GM06990 (cell line): ENCODE results near the gene GRAMD4.

Experiments
- DNase-seq: peaks from one replicate; pipeline ENCODE4 v3.0.0-alpha.2; 2011; ENCODE audit not compliant: insufficient read length; ENCODE audit errors: extremely low read depth
- H3K27me3 ChIP-seq: replicated peaks from 2 replicates; pipeline ENCODE4 v1.6.0; 2011; ENCODE audit warnings: low read length; ENCODE audit not compliant: control insufficient read depth, insufficient read depth
- H3K36me3 ChIP-seq: 2 replicates; pipeline ENCODE4 v1.5.1; 2011; ENCODE audit warnings: low read length; ENCODE audit not compliant: control insufficient read depth, insufficient read depth
- H3K4me3 ChIP-seq: replicated peaks from 2 replicates; pipeline ENCODE4 v1.5.1; 2011; ENCODE audit warnings: low read depth, mild to moderate bottlenecking, control low read depth, low read length
- TF ChIP-seq, protein P1 (sequence below): IDR thresholded peaks from 2 replicates; pipeline ENCODE4 v1.5.1; 2011; ENCODE audit warnings: low read length, control low read depth, mild to moderate bottlenecking, inconsistent platforms; ENCODE audit not compliant: insufficient read depth, poor library complexity, severe bottlenecking

GRAMD4 gene

GRCh38 chr22:46574993-46575910 is 44.9 kb upstream of the GRAMD4 start:
- H3K4me3 ChIP-seq = no peak overlapping the region

DNA sequence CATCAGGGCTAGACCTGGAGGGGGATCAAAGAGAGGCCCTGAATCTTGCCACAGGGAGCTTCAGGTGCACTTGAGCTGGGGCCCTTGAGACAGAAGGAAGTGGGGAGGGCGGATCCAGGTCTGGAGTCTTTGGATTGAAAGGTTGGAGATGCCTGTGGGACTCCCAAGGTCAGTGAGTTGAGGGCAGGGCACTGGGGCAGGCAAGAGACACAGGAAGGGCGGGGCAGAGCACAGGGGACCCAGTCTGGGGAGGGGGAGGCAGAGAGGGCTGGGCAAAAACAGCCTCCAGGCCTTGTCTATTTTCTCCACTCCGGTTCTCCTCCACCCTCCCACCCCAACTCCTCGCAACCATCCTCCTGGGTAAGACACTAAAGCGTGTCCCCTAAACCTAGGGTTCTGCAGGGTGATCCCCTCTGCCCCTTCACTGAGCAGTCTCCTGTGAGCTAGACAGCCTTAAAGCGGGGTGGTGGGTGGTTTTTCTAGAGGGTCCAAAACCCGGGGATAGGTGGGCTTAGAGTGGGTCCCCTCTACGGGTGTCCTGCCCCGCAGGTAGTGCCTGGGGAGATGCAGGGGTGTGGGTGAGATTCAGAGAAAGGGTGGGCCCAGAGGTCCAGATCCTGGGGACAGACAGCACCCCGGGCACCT is 44.2 kb upstream of the GRAMD4 start:
- Histone ChIP-seq H3K36me3 (no peaks in the 10 kb centered on the region), H3K27me3 (no peaks in the 10 kb centered on the region), H3K4me3 (peak overlapping the region; percentile 58)
- TF ChIP-seq, protein P1, sequence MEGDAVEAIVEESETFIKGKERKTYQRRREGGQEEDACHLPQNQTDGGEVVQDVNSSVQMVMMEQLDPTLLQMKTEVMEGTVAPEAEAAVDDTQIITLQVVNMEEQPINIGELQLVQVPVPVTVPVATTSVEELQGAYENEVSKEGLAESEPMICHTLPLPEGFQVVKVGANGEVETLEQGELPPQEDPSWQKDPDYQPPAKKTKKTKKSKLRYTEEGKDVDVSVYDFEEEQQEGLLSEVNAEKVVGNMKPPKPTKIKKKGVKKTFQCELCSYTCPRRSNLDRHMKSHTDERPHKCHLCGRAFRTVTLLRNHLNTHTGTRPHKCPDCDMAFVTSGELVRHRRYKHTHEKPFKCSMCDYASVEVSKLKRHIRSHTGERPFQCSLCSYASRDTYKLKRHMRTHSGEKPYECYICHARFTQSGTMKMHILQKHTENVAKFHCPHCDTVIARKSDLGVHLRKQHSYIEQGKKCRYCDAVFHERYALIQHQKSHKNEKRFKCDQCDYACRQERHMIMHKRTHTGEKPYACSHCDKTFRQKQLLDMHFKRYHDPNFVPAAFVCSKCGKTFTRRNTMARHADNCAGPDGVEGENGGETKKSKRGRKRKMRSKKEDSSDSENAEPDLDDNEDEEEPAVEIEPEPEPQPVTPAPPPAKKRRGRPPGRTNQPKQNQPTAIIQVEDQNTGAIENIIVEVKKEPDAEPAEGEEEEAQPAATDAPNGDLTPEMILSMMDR = no peak
- DNase-seq = no peak

More at GRCh38 chr22:46574993-46575910, 44.9 kb upstream of the GRAMD4 start:
- no peaks in the 10 kb centered on the region for H3K27me3 ChIP-seq
- H3K36me3 ChIP-seq = no peaks in the 10 kb centered on the region
- TF ChIP-seq, protein P1 = no peak
- DNase-seq = no peak

- TF ChIP-seq, protein P1 = no peak
- Histone ChIP-seq H3K36me3 (no peaks in the 10 kb centered on the region), H3K4me3 (peak overlapping the region; percentile 69), H3K27me3 (no peaks in the 10 kb centered on the region)
- DNase-seq = peak; percentile 69
Observed at GRCh38 chr22:46576556-46577367, 43.4 kb upstream of the GRAMD4 start.

- Histone ChIP-seq H3K27me3 (no peaks in the 10 kb centered on the region), H3K4me3 (peak overlapping the region; percentile 69), H3K36me3 (no peaks in the 10 kb centered on the region)
- no peak for DNase-seq
- TF ChIP-seq, protein P1 = no peak
Observed at GRCh38 chr22:46577368-46578249, 42.6 kb upstream of the GRAMD4 start.
